OCI-LY7 (cell line): Measurements from ENCODE around the gene RASSF10.

ENCODE experiments used
- EZH2phosphoT487 ChIP-seq: fragments of 200-600 bp; sonication (generic); IDR thresholded peaks from 2 replicates; pipeline ENCODE4 v1.6.1; 2018; ENCODE audit warnings: low read depth, borderline replicate concordance, mild to moderate bottlenecking, mixed run types, antibody characterized with exemption, low read length, moderate library complexity, mixed read lengths
- TF ChIP-seq, protein P1 (sequence below): fragments of 200-600 bp; sonication (generic); conservative IDR thresholded peaks from 2 replicates; pipeline ENCODE4 v1.5.1; 2014; ENCODE audit warnings: mild to moderate bottlenecking, antibody characterized with exemption, low read length, moderate library complexity, mixed read lengths

DNA sequence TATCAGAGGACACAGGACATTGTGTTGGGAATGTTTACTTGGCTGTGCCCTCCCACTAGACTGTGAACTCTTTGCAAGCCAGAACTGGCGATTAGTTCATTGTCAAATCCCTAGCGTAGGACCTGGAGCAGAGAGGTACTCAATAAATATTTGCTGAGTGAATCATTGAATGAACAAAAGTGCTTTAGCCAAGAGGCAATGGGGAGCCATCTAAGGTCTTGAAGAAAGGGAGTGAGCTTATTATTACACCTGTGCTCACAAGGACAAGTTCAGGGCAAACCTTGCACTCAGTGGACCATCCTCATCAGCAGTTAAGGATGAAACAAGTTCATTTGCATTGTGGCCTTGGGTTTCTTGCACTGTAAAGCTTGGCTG is 1.1 kb upstream of the RASSF10 start:
- TF ChIP-seq, protein P1, sequence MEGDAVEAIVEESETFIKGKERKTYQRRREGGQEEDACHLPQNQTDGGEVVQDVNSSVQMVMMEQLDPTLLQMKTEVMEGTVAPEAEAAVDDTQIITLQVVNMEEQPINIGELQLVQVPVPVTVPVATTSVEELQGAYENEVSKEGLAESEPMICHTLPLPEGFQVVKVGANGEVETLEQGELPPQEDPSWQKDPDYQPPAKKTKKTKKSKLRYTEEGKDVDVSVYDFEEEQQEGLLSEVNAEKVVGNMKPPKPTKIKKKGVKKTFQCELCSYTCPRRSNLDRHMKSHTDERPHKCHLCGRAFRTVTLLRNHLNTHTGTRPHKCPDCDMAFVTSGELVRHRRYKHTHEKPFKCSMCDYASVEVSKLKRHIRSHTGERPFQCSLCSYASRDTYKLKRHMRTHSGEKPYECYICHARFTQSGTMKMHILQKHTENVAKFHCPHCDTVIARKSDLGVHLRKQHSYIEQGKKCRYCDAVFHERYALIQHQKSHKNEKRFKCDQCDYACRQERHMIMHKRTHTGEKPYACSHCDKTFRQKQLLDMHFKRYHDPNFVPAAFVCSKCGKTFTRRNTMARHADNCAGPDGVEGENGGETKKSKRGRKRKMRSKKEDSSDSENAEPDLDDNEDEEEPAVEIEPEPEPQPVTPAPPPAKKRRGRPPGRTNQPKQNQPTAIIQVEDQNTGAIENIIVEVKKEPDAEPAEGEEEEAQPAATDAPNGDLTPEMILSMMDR, result no peak
- no peak for TF ChIP-seq EZH2phosphoT487
